SH-SY5Y (cell line): ENCODE data around the gene MYL7.

Experiments used
- GATA2 ChIP-seq: IDR thresholded peaks from 2 replicates; pipeline ENCODE4 v1.6.1; 2011; ENCODE audit warnings: mild to moderate bottlenecking, low read depth, low read length
- GATA3 ChIP-seq: IDR thresholded peaks from 2 replicates; pipeline ENCODE4 v1.6.1; 2011; ENCODE audit warnings: low read depth, mild to moderate bottlenecking, low read length, moderate library complexity

DNA sequence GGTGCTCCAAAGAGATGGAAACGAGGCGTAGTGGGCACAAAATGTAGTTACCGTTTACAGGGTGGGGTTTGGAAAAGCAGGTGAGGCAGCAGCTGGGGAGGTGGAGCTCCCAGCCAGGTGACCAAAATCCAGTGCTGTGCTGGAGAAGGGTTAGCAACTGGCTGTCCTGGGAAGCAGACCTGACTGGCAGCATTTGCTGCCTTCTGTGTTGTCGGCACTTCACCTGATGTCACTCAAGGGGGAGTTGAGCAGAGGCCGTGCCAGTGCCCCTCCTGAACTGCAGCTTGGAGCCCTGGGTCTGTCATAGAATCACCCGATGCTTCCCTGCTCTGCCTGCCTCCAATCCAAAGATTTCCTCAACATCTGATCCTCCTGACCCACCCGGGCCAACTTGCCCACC is 35.4 kb upstream of the MYL7 start:
- TF ChIP-seq GATA2, result no peak
- TF ChIP-seq GATA3, result no peak
